ENCODE measurements around the gene RNASE13. TPM values are rescaled to one million over a fixed set of nuclear protein-coding genes. Genes with fewer than 3 reads are reported as not detected.
A peak's percentile ranks its signal among the peaks of the same experiment; 100 is the strongest.

The RNASE13 gene
- polyA plus RNA-seq, 6 donors from 2014 or later, result not detected

- H3K4me1 Mint-ChIP-seq, result peaks cover 39 to 42% (median 39%) of the 10 kb centered on the region in 3 donors
These were observed 36.8 kb upstream of the RNASE13 start for GRCh38 chr14:21071225-21072030.

DNA sequence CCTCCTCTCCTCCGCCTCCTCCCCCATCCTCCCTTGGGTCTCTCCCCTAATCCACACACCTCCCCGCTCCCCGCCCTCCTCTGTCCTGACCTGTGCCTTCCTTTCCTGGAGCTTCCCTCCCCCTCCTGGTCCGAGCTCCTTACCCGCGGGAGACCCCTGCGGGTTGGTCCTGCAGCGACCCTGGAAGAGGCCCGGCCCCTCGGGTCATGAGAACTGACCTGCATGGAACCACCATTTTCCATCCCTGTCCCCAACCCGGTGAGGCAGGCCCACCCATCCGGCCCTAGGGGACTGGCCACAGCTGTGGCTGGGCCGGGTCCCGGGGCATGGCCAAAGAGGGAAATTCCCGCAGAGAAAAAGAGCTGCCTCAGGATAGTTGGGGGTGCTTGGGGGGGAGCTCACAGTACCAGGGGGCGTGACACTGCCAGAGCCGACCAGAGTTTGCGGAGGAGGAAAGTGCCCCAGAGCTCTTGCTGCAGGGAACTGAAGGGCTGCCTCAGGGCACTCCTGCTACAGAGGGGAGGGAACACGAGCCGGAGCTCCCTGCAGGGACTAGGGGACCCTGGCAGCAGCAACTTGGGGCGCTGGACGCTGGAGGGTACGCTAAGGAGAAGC lies 36.1 kb upstream of the RNASE13 start:
- Mint-ChIP-seq H3K4me1 (peaks cover 39 to 42% (median 39%) of the 10 kb centered on the region in 3 donors), H3K4me3 (peak overlapping the region; percentile 85 to 95 (median 90)), H3K9me3 (no peaks in the 10 kb centered on the region), H3K36me3 (no peaks in the 10 kb centered on the region), H3K27me3 (peaks cover 9 to 50% (median 39%) of the 10 kb centered on the region in 3 donors), H3K27ac (peak overlapping the region in 4 of 6 donors; percentile 19 to 87 (median 73))
- ATAC-seq (ENCODE audit: low read depth in 2 of 2), result peak; percentile 26
- peak; percentile 18 for DNase-seq

More at GRCh38 chr14:21071225-21072030, 36.8 kb upstream of the RNASE13 start:
- Mint-ChIP-seq H3K36me3 (no peaks in the 10 kb centered on the region), H3K4me3 (peak overlapping the region; percentile 85 to 95 (median 90)), H3K27ac (peak overlapping the region in 4 of 6 donors; percentile 40 to 87 (median 67)), H3K27me3 (peaks cover 9 to 44% (median 32%) of the 10 kb centered on the region in 3 donors), H3K9me3 (no peaks in the 10 kb centered on the region)
- ATAC-seq (ENCODE audit: low read depth in 2 of 2) (peak; percentile 56 to 70), DNase-seq (peak; percentile 68)

DNA sequence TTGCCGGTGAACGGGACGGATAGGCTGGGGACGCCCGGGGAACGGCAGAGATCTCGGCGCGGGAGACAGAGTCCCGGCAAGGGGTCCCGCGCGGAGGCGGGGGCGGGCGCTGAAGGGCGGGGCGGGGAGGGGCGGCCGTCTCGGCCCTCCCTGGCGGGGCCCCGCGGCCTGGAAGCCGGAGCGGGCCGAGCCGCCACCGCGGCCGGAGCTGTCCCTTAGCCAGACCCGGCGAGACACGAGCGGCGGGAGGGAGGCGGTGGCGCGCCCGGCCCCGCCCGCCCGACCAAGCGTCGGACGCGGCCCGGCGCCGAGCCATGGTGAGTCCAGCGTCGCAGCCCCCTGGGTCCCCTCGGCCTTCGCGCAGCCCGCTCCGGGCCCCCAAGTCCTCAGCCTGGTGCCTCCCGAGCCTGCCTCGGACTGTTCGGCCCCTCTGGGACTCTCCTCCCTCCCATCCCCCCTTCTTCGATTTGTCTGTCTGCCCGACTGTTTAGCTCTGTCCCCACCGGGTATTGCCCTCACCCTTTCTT lies 35.5 kb upstream of the RNASE13 start, which contains the start of gene ARHGEF40:
TSS of gene ARHGEF40 (plus strand) at position 222 of the 527 bp plus-strand sequence. CDS start at position 315, 93 bp downstream.
- H3K36me3 Mint-ChIP-seq, result no peaks in the 10 kb centered on the region
- peak; percentile 19 for DNase-seq
- no peaks in the 10 kb centered on the region for H3K9me3 Mint-ChIP-seq
- H3K4me1 Mint-ChIP-seq, result peaks cover 39 to 42% (median 39%) of the 10 kb centered on the region in 3 donors
- peak within 1 kb of the TSS; percentile 85 to 95 (median 92) for H3K4me3 Mint-ChIP-seq
- ATAC-seq (ENCODE audit: low read depth in 2 of 2), result peak; percentile 6 to 13
- H3K27me3 Mint-ChIP-seq, result peaks cover 9 to 56% (median 45%) of the 10 kb centered on the region in 3 donors
- peak within 1 kb of the TSS in 5 of 6 donors; percentile 34 to 91 (median 87) for H3K27ac Mint-ChIP-seq

GRCh38 chr14:21069388-21070082 lies 34.9 kb upstream of the RNASE13 start:
- Mint-ChIP-seq H3K27ac (peak overlapping the region in 5 of 6 donors; percentile 34 to 91 (median 47)), H3K4me3 (peak overlapping the region; percentile 83 to 95 (median 90)), H3K27me3 (peaks cover 9 to 58% (median 45%) of the 10 kb centered on the region in 3 donors), H3K9me3 (no peaks in the 10 kb centered on the region), H3K4me1 (peaks cover 39 to 42% (median 39%) of the 10 kb centered on the region in 3 donors), H3K36me3 (no peaks in the 10 kb centered on the region)
- ATAC-seq (ENCODE audit: low read depth in 2 of 2), result peak; percentile 14 to 25
- peak; percentile 22 for DNase-seq

- Mint-ChIP-seq H3K36me3 (no peaks in the 10 kb centered on the region), H3K4me3 (peak overlapping the region; percentile 83 to 95 (median 90)), H3K4me1 (peaks cover 39 to 42% (median 39%) of the 10 kb centered on the region in 3 donors), H3K9me3 (no peaks in the 10 kb centered on the region), H3K27me3 (peaks cover 9 to 58% (median 43%) of the 10 kb centered on the region in 3 donors), H3K27ac (peak overlapping the region in 2 of 6 donors; percentile 47 to 90)
- DNase-seq, result peak; percentile 60
- ATAC-seq (ENCODE audit: low read depth in 2 of 2), result peak; percentile 60 to 61
These were observed 34.1 kb upstream of the RNASE13 start for GRCh38 chr14:21068521-21069387.

DNA sequence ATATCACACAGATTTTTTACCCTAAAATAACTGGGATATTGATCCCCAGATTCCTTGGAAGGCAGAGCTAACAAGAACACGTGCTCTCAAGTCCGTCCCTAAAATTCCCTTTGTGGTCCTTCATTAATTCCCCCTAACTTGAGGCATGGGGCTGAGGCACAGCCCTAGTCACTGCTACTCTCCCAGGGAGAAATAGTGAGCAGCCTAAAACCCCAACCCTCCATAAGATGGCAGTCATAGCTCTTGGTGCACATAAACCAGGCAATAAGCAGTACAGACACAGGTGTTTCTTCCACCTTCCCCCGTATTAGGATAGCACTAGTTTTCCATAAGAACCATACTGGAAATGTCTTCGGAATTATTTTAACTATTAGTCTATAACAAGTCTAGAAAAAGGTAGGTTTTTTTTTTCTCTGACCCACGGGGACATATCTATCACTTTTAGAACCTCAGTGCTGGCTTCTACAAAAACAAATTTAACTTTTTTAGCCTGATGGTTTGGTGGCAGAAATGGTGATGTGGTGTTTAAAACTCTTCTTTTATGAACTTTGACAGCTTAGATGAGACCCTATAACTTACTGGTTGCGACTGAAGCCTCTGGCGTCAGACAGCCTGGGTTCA lies 32.4 kb upstream of the RNASE13 start:
- no peak for DNase-seq
- H3K36me3 Mint-ChIP-seq, result no peaks in the 10 kb centered on the region
- peaks cover 31 to 34% (median 32%) of the 10 kb centered on the region in 3 donors for H3K4me1 Mint-ChIP-seq
- peaks cover 14 to 59% (median 35%) of the 10 kb centered on the region in 3 donors for H3K27me3 Mint-ChIP-seq
- peak overlapping the region in 1 of 6 donors; percentile 52 for H3K27ac Mint-ChIP-seq
- H3K9me3 Mint-ChIP-seq, result no peaks in the 10 kb centered on the region
- ATAC-seq (ENCODE audit: low read depth in 2 of 2), result no peak
- H3K4me3 Mint-ChIP-seq, result peak overlapping the region in 1 of 8 donors; percentile 12

GRCh38 chr14:21063479-21063878 lies 28.9 kb upstream of the RNASE13 start:
- ATAC-seq (ENCODE audit: low read depth in 2 of 2) (no peak), DNase-seq (no peak)
- Mint-ChIP-seq H3K9me3 (no peaks in the 10 kb centered on the region), H3K36me3 (no peaks in the 10 kb centered on the region), H3K27me3 (peaks cover 22 to 52% (median 42%) of the 10 kb centered on the region in 3 donors), H3K4me3 (no peak overlapping the region), H3K4me1 (peaks cover under 1 to 4% (median 2%) of the 10 kb centered on the region in 3 donors), H3K27ac (no peak overlapping the region)

DNA sequence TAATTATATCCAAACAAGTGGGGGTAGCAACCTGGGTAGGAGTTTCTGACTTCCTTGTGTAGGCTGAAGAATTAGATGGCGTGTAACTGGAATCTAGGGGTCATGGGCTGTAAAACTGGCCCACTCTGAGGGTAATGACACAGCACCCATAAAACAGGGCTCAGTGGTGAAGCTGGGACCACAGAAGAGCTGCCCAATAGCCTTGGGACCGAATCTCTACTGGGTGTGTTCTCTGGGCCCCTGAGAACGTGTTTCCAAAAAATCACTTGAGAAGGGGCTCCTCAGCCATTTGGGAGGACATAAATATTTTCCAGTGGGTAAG lies 26.7 kb upstream of the RNASE13 start:
- no peaks in the 10 kb centered on the region for H3K36me3 Mint-ChIP-seq

GRCh38 chr14:21060614-21061346 lies 26.2 kb upstream of the RNASE13 start:
- DNase-seq (no peak), ATAC-seq (ENCODE audit: low read depth in 2 of 2) (no peak)
- no peaks in the 10 kb centered on the region for H3K36me3 Mint-ChIP-seq
- no peak overlapping the region for H3K4me3 Mint-ChIP-seq
- no peaks in the 10 kb centered on the region for H3K9me3 Mint-ChIP-seq
- no peaks in the 10 kb centered on the region for H3K4me1 Mint-ChIP-seq
- no peak overlapping the region for H3K27ac Mint-ChIP-seq
- H3K27me3 Mint-ChIP-seq, result peaks cover 20 to 41% (median 35%) of the 10 kb centered on the region in 3 donors

More for the DNA sequence above, 26.7 kb upstream of the RNASE13 start:
- Mint-ChIP-seq H3K9me3 (no peaks in the 10 kb centered on the region), H3K4me3 (no peak overlapping the region), H3K27ac (no peak overlapping the region), H3K27me3 (peaks cover 20 to 47% (median 40%) of the 10 kb centered on the region in 3 donors), H3K4me1 (no peaks in the 10 kb centered on the region)
- DNase-seq, result no peak
- no peak for ATAC-seq (ENCODE audit: low read depth in 2 of 2)

GRCh38 chr14:21059842-21060613 lies 25.4 kb upstream of the RNASE13 start:
- H3K4me3 Mint-ChIP-seq, result no peak overlapping the region
- DNase-seq, result no peak
- H3K4me1 Mint-ChIP-seq, result no peaks in the 10 kb centered on the region
- ATAC-seq (ENCODE audit: low read depth in 2 of 2), result no peak
- no peaks in the 10 kb centered on the region for H3K9me3 Mint-ChIP-seq
- no peaks in the 10 kb centered on the region for H3K36me3 Mint-ChIP-seq
- peaks cover 20 to 34% (median 28%) of the 10 kb centered on the region in 3 donors for H3K27me3 Mint-ChIP-seq
- H3K27ac Mint-ChIP-seq, result peak overlapping the region in 1 of 6 donors; percentile 13

DNA sequence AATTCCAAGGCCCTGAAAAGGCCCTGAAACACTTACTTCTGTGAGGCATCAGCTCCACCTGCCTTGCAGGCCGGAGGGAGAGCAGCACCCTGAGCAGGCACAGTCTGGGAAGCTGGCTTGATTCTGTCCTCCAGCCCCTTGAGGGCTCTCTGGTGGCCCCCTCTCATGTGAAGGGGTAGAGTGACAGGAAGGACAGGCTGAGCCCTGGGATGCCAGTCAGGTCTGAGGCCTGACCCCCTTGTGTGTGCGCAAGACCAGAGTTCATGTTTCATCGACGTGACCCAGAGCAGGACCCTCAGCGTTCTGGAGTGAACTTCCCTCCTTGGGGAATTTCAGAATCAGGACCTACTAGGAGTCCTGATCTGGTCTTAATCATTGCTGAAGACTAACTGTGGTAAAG lies 24.3 kb upstream of the RNASE13 start:
- H3K4me3 Mint-ChIP-seq, result no peak overlapping the region
- no peak for ATAC-seq (ENCODE audit: low read depth in 2 of 2)
- no peaks in the 10 kb centered on the region for H3K4me1 Mint-ChIP-seq
- DNase-seq, result no peak
- H3K27me3 Mint-ChIP-seq, result peaks cover 20 to 33% (median 28%) of the 10 kb centered on the region in 3 donors
- no peak overlapping the region for H3K27ac Mint-ChIP-seq
- H3K9me3 Mint-ChIP-seq, result no peaks in the 10 kb centered on the region
- H3K36me3 Mint-ChIP-seq, result no peaks in the 10 kb centered on the region

Measured in naive B cell (primary cell).